Fibroblast of the aortic adventitia (primary cell): ENCODE results near the gene C10orf90. TPM values are rescaled to one million over a fixed set of nuclear protein-coding genes. Genes with fewer than 3 reads are reported as not detected.
A peak's percentile ranks its signal among the peaks of the same experiment; 100 is the strongest.

Experiments used
- DNase-seq: peaks from one replicate; pipeline ENCODE4 v3.0.0-alpha.2; 2010; ENCODE audit warnings: low read depth
- H3K4me3 ChIP-seq: 2 replicates; pipeline ENCODE4 v1.5.1; 2011; ENCODE audit warnings: low read depth, mild to moderate bottlenecking, control low read depth, low read length, moderate library complexity
- CTCF ChIP-seq: IDR thresholded peaks from 2 replicates; pipeline ENCODE4 v1.5.1; 2011; ENCODE audit warnings: mild to moderate bottlenecking, low read length, control low read depth, inconsistent platforms; ENCODE audit not compliant: insufficient read depth
- total RNA-seq: library from RNA; depleted of rRNA; stranded (reverse); fragments of >200 nt; gene quantifications from 2 replicates; pipeline ENCODE4 v1.2.3, GENCODE V29; 2012; ENCODE audit warnings: low replicate concordance

Gene C10orf90
- total RNA-seq, 1 donor, result 1.1 TPM

- DNase-seq, result no peak
- peak; percentile 6 for TF ChIP-seq CTCF
- no peak overlapping the region for H3K4me3 ChIP-seq
These were observed 149.7 kb downstream of the C10orf90 start for GRCh38 chr10:126520751-126521317.

GRCh38 chr10:126519992-126520391 is 150.5 kb downstream of the C10orf90 start:
- H3K4me3 ChIP-seq, result no peak overlapping the region
- no peak for TF ChIP-seq CTCF
- DNase-seq, result no peak

GRCh38 chr10:126519185-126519584 is 151.3 kb downstream of the C10orf90 start:
- no peak for TF ChIP-seq CTCF
- no peak overlapping the region for H3K4me3 ChIP-seq
- peak; percentile 20 for DNase-seq

GRCh38 chr10:126518218-126519080 is 152.0 kb downstream of the C10orf90 start:
- no peak for TF ChIP-seq CTCF
- no peak overlapping the region for H3K4me3 ChIP-seq
- no peak for DNase-seq

- no peak overlapping the region for H3K4me3 ChIP-seq
- no peak for DNase-seq
- no peak for TF ChIP-seq CTCF
These were observed 154.0 kb downstream of the C10orf90 start for GRCh38 chr10:126516515-126516914.

- no peak overlapping the region for H3K4me3 ChIP-seq
- DNase-seq, result peak; percentile 33
- no peak for TF ChIP-seq CTCF
These were observed 158.5 kb downstream of the C10orf90 start for GRCh38 chr10:126511917-126512479.
